ENCODE results near the gene PTPRD.

- TF ChIP-seq CTCF (IDR thresholded peaks at IDR 0.05) (no peak), EZH2 (IDR thresholded peaks at IDR 0.05; ENCODE audit: borderline replicate concordance, insufficient read depth, low read depth, low read length, poor library complexity, severe bottlenecking) (no peak)
Measured at GRCh38 chr9:9961487-9961886, 651.3 kb downstream of the PTPRD start.

All from B cell (primary cell).